ENCODE data around the gene KIRREL3. TPM values are rescaled to one million over a fixed set of nuclear protein-coding genes. Genes with fewer than 3 reads are reported as not detected.
A peak's percentile ranks its signal among the peaks of the same experiment; 100 is the strongest.

The KIRREL3 gene
- total and polyA plus RNA-seq, 2 of the 8 experiments (the other 6 are each of a cell fraction or from before 2014, with no cell fraction given): 0.29 to 0.32 TPM

DNA sequence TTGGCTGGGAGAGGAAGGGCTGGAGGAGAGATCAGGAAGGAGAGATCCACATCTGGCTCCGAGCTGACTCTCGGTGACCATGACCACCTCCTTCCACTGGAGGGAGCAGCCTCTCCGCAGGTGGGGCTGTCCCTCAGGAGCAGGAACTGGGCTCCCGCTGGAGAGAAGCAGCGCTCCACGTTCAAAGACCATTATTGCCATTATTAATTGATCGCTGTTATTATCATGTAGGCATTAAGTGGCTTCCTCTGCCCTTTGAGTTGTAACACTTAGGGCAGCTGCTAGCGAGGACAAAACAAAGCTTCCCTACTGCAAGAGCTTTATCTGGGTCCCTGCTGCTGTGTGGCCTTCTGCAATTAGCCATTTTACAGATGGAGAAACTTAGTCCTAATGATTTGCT, 393.2 kb downstream of the KIRREL3 start:
- H2AK5ac ChIP-seq (ENCODE audit: low read depth, low read length): no peak overlapping the region
- H3K23me2 ChIP-seq (ENCODE audit: low read depth, low read length): no peaks in the 10 kb centered on the region; the same call in 1 of the 2 replicates
- no peak overlapping the region for H3K56ac ChIP-seq (replicated peaks; ENCODE audit: insufficient read length, low read depth, low read length)
- H4K5ac ChIP-seq (ENCODE audit: insufficient read length, low read depth, low read length): no peak overlapping the region
- H3K27me3 ChIP-seq (replicated peaks in 1 of 4; ENCODE audit: control insufficient read depth in 3 of 4, extremely low read depth in 1 of 4, insufficient read depth in 3 of 4, low read length in 3 of 4): no peaks in the 10 kb centered on the region; a peak in 3 of 7 replicates
- H3K9me3 ChIP-seq (ENCODE audit: insufficient read depth in 2 of 2, low read depth in 1 of 2, low read length in 1 of 2): peaks cover 0 to 4% of the 10 kb centered on the region in 2 experiments; a peak in 2 of 4 replicates
- no peak overlapping the region for H2BK120ac ChIP-seq (replicated peaks; ENCODE audit: low read depth, low read length)
- peak overlapping the region in 1 of 4 experiments; percentile 39; a peak in 2 of 8 replicates for H3K4me3 ChIP-seq (ENCODE audit: extremely low read depth in 1 of 4, insufficient read depth in 2 of 4, low read depth in 3 of 4, low read length in 4 of 4)
- no peak overlapping the region for H3K14ac ChIP-seq (ENCODE audit: insufficient read length)
- 0 out of 2 replicates have a peak overlapping the region, but pooled peaks have one; percentile 7 for H2BK12ac ChIP-seq (ENCODE audit: low read depth, low read length)
- no peak overlapping the region for H3K4ac ChIP-seq (replicated peaks; ENCODE audit: insufficient read length, low read depth, low read length)
- H4K91ac ChIP-seq (replicated peaks; ENCODE audit: insufficient read length, low read length): no peak overlapping the region
- peak overlapping the region; percentile 38; the same call in 1 of the 2 replicates for H2BK5ac ChIP-seq (ENCODE audit: low read depth, low read length)
- H2AFZ ChIP-seq (ENCODE audit: low read length): peak overlapping the region; percentile 43; the same call in 1 of the 2 replicates
- no peaks in the 10 kb centered on the region for H4K20me1 ChIP-seq (replicated peaks in 1 of 2; ENCODE audit: control insufficient read depth in 1 of 2, insufficient read depth in 2 of 2, low read length in 2 of 2)
- WGBS, 2 experiments (ENCODE audit: extremely low coverage in 1 of 2, insufficient coverage in 1 of 2, insufficient read length in 1 of 2, insufficient replicate concordance in 2 of 2, low coverage in 1 of 2, low lambda C conversion rate in 2 of 2, missing lambda C conversion rate in 1 of 2): 12% methylated on average over 8 of the region's 8 CpGs; no CpG with 5 or more reads in 1 of the 2 experiments
- no peaks in the 10 kb centered on the region for H3K79me1 ChIP-seq (ENCODE audit: low read depth, low read length)
- H2BK20ac ChIP-seq (ENCODE audit: low read length): no peak overlapping the region
- FAIRE-seq (peak; percentile 85), DNase-seq (ENCODE audit: low read depth in 1 of 2, low spot score in 2 of 2) (peak; percentile 61 to 78)
- ChIA-PET POLR2A (ENCODE audit: partially characterized antibody) (no interaction called here), CTCF (ENCODE audit: partially characterized antibody) (interaction anchor here (0.6 to 11.1 kb wide), 84 partner anchors 8 to 522 kb away, joined by 3 to 142 read pairs (median 4); no protein-coding TSS in a partner anchor)
- H3K36me3 ChIP-seq (ENCODE audit: control insufficient read depth in 2 of 4, insufficient read depth in 4 of 4, low read length in 3 of 4): no peaks in the 10 kb centered on the region
- no peak overlapping the region for H2BK15ac ChIP-seq (ENCODE audit: low read length)
- H3K79me2 ChIP-seq (ENCODE audit: control insufficient read depth in 1 of 2, insufficient read depth in 2 of 2, low read length in 2 of 2): no peaks in the 10 kb centered on the region
- no peak overlapping the region for H3K27ac ChIP-seq (ENCODE audit: low read depth, low read length)
- H3K4me1 ChIP-seq (replicated peaks in 1 of 4; ENCODE audit: control insufficient read depth in 3 of 4, insufficient read depth in 4 of 4, low read length in 3 of 4): peaks cover 8 to 15% (median 11%) of the 10 kb centered on the region in 4 experiments
- no peak overlapping the region for H4K8ac ChIP-seq (ENCODE audit: extremely low read depth, insufficient read depth, low read length)
- no peak overlapping the region for H3K23ac ChIP-seq (ENCODE audit: insufficient read length)
- no peak overlapping the region for H3K9ac ChIP-seq (replicated peaks in 1 of 4; ENCODE audit: extremely low read depth in 1 of 4, low read depth in 3 of 4, low read length in 3 of 4)
- 0 out of 2 replicates have a peak overlapping the region, but pooled peaks have one; percentile 20 for H3K18ac ChIP-seq (ENCODE audit: extremely low read depth, low read length)
- peak overlapping the region; percentile 2 to 59 for H3K4me2 ChIP-seq (ENCODE audit: insufficient read depth in 1 of 2, low read depth in 2 of 2, low read length in 2 of 2)
- TF ChIP-seq GABPA (IDR thresholded peaks at IDR 0.05; ENCODE audit: borderline replicate concordance, insufficient read depth, low read length): peak; percentile 29; the same call in 1 of the 2 replicates
- TF ChIP-seq ASH2L (IDR thresholded peaks at IDR 0.05; ENCODE audit: low read length): no peak
- TF ChIP-seq TCF12 (IDR thresholded peaks at IDR 0.05; ENCODE audit: low read depth, low read length): 0 out of 2 replicates have a peak, but pooled peaks have one; percentile 62
- no peak for TF ChIP-seq FOSL1 (IDR thresholded peaks at IDR 0.05; ENCODE audit: insufficient read depth, low read depth, low read length)
- TF ChIP-seq CTBP2 (IDR thresholded peaks at IDR 0.05; ENCODE audit: borderline replicate concordance, insufficient read depth, insufficient read length, low read length): peak; percentile 25
- peak; percentile 59; the same call in 1 of the 2 replicates for TF ChIP-seq YY1 (IDR thresholded peaks at IDR 0.05; ENCODE audit: low read depth, low read length)
- peak; percentile 87 for TF ChIP-seq NANOG (IDR thresholded peaks at IDR 0.05; ENCODE audit: insufficient read depth, low read depth, low read length, poor library complexity, severe bottlenecking)
- TF ChIP-seq HDAC2 (IDR thresholded peaks at IDR 0.05; ENCODE audit: borderline replicate concordance in 1 of 2, low read depth in 2 of 2, low read length in 2 of 2): 0 out of 4 replicates have a peak, but pooled peaks of 1 of the 2 experiments have one; percentile 23
- TF ChIP-seq, protein P1, sequence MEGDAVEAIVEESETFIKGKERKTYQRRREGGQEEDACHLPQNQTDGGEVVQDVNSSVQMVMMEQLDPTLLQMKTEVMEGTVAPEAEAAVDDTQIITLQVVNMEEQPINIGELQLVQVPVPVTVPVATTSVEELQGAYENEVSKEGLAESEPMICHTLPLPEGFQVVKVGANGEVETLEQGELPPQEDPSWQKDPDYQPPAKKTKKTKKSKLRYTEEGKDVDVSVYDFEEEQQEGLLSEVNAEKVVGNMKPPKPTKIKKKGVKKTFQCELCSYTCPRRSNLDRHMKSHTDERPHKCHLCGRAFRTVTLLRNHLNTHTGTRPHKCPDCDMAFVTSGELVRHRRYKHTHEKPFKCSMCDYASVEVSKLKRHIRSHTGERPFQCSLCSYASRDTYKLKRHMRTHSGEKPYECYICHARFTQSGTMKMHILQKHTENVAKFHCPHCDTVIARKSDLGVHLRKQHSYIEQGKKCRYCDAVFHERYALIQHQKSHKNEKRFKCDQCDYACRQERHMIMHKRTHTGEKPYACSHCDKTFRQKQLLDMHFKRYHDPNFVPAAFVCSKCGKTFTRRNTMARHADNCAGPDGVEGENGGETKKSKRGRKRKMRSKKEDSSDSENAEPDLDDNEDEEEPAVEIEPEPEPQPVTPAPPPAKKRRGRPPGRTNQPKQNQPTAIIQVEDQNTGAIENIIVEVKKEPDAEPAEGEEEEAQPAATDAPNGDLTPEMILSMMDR (IDR thresholded peaks at IDR 0.05; ENCODE audit: control extremely low read depth in 1 of 3, insufficient read depth in 1 of 3, low read depth in 1 of 3, low read length in 3 of 3): peak; percentile 92 to 96 (median 95)

All from H1 (cell line).